DMS53 treated with DMSO at 0.1 percent for 48 hours (cell line): ENCODE results near the gene FHIT.
"Not testable (repeated sequence)": the region's sequence is repeated elsewhere in the genome, so short reads cannot be mapped to it uniquely, and the experiment has no call there.

ENCODE experiments used
- DNase-seq: peaks from one replicate; lab custom pipeline; 2025; ENCODE audit not compliant: unreplicated experiment; lab: John Stamatoyannopoulos, UW

FHIT gene

DNA sequence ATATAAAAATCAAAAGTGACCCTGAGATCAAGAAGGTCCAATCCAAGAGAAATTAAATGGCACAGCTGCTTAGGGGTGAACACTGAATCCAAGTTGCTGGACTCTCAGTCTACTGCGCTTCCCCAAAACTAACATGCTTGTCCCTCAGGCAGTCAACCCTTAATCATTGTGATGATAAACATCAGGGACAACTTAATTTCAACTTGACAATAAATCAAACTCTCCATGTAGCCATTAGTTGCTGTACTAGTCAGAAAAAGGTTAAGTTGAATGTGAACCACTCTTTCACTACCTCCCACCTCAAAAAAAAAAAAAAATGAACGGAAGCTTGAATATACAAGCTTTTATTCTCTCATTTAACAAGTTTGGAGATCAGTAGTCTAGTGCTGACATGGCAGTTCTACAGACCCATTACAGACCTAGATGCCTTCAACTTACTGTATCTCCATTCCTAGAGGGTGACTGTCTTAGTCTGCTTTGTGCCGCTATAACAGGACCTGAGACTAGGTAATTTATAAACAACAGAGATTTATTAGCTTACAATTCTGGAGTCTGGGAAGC lies 185.7 kb downstream of the FHIT start:
- DNase-seq: no peak

DNA sequence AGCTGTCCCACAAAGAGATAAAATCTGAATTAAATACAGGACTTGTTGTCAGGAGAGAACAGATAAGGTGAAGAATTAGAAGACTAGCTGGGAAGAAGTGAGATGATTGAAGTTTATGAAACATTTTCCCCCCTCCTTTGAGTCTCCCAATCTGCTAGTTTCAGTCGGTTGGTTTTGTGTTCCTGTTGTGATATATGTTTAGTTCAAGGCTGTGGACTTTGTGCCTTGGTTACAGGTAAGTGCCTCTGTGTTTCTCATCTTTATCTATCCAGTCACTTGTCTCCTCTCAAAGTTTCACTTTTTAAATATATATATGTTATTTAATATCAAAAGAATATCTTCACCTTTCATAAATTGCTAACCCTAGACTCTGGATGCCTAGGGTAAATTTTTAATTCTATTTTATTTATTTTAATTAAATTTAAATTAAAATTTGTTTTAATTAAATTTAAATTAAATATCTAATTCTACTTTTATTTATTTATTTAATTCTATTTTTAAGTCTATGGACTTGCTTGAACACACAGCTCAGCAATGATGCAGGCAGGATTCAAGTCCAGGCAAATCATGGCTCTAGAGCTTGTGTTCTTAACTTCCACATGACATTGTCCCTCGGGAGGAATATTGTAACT lies 190.0 kb downstream of the FHIT start:
- DNase-seq: no peak

DNA sequence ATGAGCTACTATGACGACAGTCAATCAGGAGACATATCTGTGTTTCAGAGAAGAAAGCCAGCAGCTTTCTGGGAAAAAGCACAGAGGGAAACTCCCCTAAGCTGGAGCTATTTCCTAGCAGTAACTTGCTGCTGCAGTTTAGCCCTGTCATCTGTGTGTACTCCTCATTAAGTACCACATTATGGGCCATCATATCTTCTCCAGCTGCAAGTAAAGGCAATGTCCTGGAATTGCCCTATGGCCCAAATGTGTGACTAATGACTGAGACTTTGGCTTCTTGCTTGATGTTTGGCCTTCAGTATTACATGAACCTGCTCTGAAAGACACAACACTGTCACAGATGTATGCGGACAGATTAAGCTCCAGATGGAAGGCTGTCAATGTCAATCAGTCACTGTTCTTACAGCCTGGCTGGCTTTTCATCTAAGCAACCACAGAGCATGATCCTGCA lies 190.8 kb downstream of the FHIT start:
- DNase-seq: no peak

DNA sequence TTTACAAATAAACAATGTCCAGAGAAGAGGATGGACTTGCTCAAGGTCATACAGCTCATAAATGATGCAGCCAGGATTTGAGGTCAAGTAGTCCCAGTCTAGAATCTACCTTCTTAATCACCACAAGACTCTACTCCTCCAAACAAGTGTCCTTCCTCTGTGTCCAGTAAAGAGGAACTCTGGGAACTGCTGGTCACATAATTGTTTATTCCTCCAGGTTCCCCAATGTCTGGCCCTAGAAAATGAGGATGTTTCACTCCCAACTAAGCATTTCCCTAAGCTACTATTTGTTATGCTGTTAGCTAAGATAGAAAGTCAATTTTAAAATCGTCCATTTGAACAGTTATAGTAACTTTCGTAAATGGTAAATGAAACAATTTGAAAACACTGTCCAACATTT lies 192.4 kb downstream of the FHIT start:
- DNase-seq: no peak

DNA sequence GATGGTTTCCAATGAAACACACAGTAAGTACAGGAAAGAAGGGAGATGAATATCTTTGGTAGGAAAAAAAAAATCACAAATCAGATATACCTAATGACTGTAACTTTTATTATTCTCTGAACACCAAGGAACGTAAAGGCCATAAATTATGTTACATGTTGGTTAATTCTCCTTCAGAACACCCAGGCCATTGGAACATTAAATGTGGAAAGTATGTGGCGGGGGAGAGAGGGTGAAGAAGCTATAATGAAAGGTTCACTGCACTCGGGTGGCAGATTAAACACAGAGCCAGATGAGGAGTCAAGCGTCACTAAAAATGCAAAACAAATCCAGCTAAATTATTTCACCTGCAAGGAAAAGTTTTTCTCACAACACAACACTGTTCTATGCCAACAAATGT lies 193.8 kb downstream of the FHIT start:
- DNase-seq: no peak

DNA sequence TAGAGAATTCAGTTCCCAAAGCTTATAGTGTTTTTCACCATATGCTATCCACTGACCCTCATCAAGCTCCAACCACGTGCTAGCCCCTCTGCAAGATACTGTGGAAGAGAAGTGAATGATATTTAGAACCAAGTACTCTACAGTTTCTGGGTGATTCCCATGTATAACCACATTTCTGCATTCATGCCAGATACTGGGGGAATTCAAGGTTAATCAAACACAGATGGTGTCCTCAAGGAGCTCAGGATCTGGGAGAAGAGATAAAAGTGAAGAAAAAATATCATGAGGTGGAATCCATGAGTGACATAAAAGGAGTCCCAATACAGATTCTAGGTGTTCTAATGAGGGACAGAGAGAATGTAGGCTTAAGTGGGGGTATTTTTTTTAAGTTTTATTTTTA lies 195.8 kb downstream of the FHIT start:
- DNase-seq: no peak

DNA sequence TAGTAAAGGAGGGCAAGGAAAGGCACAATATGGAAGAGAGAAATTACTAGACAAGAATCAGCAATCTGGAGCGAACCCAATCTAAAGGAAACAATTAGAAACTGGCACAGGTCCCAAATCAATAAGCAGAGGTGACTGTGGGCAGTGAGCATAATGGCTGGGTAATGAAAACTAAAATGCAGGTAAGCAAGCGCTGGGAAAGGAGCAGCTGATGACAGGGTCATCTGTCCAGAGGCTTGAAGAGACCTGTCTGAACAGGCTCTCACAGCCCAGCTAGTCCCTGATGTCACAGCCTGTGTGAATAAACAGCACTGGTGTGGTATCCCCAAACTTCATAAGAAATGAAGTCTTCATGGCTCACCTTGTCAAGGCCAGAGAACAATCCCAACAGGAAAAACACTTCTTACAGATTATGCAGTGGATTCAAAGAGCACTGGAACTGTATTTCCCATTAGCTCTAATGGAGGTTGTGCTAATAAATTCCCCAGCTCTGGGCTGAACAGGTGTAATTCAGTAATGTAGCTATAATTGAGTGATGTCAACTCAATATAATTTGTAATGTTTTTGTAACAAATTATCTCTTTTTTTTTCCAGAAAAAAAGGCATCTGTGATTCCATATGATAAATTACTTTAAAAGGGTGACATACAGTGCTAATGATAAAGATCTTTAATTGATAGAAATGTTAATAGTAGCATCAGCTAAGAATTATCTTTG lies 197.3 kb downstream of the FHIT start:
- DNase-seq: peak; percentile 3

DNA sequence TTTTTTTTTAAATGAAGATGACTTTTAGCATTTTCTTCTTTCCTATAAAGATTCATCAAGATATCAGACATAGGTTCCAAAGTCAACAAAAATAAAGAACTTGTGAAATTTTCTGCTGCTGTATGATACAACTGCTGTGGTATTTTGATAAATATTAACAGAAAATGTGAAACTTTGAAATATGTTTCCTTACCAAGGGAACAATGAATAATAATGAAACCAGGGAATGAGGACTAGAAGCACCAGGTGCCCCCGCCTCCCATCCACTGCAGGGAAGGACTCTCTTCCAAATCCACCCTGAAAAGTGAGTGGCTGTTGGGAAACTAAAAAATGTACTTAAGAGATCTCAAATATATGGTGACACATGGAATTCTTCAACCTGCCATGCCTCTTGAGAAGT lies 198.4 kb downstream of the FHIT start:
- no peak for DNase-seq

DNA sequence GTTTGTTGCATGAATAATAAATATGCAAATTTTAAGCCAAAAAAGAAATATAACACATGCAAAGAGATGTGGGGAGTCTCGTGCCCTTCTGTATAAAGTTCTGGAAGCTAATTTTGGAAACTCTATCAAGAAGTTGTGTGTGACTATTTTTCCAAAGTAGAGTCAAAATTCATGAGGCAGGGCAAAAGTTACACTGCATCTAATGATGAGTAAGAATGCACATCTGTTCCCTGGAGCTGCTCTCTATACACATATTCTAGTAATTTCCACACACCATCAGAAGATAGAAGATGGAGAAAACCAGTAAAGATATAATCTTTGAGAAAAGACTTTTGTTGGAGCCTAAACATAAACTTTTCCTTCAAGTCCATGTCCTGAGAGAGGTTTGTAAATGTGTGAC lies 199.6 kb downstream of the FHIT start:
- no peak for DNase-seq

DNA sequence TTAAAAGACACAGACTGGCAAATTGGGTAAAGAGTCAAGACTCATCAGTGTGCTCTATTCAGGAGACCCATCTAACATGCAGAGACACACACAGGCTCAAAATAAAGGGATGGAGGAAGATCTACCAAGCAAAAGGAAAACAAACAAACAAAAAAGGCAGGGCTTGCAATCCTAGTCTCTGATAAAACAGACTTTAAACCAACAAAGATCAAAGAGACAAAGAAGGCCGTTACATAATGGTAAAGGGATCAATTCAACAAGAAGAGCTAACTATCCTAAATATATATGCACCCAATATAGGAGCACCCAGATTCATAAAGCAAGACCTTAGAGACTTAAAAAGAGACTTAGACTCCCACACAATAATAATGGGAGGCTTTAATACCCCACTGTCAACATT lies 206.1 kb downstream of the FHIT start:
- DNase-seq: not testable (repeated sequence)

DNA sequence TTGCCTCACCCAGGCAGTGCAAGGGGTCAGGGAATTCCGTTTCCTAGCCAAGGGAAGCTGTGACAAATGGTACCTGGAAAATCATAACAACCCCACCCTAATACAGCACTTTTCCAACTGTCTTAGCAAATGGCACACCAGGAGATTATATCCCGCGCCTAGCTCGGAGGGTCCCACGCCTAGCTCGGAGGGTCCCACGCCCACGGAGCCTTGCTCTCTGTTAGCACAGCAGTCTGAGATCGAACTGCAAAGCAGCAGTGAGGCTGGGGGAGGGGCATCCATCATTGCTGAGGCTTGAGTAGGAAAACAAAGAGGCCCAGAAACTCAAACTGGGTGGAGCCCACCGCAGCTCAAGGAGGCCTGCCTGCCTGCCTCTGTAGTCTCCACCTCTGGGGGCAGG lies 208.1 kb downstream of the FHIT start:
- DNase-seq: no peak

DNA sequence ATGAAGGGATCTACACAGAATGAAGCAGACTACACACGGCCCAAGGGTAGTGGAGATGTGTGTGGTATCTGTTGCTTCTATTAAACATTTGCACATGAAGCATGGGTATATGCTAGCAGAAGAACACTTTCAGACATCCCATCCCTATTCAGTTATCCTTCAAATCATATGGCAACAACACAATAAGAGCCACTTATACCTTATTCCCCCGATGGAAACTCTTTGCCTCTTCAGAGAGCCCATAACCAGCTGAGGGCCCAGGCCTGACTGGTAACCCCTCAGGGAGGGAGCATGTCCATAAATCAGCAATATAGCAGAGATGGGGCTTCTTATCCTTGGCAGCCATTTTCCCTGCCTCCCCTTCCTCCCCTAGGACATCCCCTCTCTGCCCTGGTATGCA lies 210.6 kb downstream of the FHIT start:
- DNase-seq: no peak

DNA sequence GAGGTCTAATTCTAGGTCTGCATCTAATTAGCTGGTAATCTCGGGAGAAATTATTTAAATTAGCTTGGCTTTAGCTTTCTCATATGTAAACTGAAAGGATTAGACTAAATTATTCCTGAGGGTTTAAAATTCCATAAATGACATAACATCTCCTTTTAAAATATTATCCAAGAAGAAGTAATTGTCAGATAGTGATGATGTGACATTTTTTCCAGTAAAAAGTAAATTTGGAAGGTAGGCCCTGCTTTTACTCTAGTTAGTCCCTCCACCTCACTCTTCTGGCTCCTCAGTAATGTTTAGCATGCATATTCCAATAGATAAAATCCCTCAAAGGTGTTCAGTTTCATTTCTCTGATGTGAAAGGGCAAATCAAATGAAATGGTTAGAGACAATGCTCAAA lies 215.7 kb downstream of the FHIT start:
- no peak for DNase-seq

DNA sequence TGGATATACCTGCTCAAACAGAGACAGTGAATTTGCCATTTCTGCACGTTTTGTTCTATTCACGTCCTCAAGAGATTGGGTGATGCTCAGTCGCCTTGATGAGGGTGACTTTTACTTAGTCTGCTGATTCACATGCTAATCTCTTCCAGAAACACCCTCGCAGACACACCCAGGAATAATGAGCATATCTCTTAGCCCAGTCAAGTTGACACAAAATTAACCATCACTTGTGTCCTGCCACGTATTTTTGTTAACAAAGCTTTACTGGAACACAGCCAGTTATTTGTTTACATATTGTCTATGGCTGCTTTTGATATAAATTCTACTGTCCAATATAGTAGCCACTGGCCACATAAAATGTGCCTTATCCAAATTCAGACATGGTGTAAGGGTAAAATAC lies 218.3 kb downstream of the FHIT start:
- no peak for DNase-seq

DNA sequence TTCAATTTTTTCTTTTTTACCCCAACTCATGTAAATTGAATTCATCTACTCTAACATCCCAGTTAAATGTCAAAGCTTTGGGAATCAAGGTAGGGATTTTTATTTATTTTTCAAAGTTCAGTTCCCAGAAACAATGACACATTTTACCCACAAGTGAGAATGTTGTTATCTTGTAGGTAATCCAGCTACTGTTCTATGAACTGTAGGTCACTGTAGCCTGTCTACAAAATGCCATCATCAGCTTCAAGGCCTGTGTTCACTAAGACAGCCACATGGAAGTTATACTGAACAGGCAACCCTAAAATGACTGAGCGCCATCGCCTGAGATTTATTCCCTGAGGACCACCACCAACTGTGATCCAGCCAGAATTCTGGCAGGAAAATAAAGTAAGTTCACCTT lies 219.7 kb downstream of the FHIT start:
- no peak for DNase-seq

DNA sequence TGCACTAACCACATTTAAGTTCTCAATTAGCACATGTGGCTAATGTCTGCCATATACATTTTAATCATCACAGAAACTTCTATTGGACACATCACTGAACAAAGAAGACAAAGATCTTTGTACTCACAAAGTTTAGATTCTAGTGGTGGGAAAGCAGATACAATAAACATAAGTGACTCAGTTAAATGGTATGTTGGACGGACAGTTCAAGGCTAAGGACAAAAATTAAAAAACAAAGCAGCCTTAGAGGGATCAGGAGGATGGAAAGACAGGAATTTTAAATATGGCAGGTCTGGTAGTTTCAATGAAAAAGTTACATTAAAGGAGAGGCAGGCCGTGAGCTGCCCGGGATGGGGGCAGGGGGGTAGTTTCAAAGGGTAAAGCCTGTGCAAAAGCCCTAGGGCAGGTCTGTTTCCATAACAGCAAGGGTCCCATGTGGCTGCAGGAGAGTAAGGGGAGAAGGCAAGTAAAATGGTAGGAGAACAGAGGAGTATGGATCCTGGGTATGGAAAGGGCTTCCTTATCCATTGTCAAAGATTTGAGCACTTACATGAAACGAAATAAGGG lies 220.7 kb downstream of the FHIT start:
- DNase-seq: no peak

DNA sequence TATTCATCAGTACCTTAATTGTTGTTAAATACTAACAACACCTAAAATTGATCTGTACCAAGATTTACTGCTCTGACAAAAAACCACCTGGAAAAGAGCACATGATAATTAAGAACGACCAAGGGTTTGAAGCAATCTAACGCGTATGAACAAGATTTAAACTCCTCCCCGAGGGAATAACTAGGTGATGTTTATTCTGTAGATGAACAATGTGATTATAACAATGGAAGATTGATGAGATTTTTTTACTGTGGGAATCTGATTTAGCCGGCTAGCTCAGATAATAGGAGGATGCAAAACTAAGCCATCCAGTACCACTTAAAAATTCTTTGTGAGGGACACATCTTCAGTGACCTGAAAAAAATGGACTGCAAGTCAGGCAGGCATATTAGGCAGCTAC lies 222.1 kb downstream of the FHIT start:
- DNase-seq: no peak

DNA sequence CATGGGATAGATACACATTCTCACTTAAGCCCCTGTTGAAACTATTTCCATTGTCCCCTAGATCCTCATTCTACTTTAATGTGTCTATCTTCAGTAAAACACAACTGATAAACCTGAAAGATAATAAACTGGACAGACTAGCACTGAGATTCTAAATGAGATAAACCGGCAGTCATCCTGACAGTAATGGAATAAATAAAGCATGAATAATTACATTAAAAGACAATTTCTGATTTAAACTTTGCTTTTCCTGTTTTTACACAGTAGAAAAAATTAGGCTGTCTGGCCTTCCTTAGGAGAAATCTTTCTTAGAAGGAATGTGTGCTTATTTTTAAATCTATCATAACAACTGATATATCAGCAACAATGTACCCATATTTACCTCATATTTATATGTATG lies 232.4 kb downstream of the FHIT start:
- no peak for DNase-seq

DNA sequence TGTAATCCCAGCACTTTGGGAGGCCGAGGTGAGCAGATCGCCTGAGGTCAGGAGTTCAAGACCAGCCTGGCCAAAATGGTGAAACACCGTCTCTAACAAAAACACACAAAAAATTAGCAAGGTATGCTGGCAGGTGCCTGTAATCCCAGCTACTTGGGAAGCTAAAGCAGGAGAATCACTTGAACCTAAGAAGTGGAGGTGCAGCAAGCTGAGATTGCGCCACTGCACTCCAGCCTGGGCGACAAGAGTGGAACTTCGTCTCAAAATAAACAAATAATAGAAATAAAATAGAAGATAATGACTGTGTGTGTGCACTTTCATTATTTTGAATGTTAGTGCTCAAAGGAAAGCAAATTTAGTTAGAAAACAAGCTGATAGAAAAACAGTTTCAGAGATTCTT lies 234.2 kb downstream of the FHIT start:
- DNase-seq: not testable (repeated sequence)

DNA sequence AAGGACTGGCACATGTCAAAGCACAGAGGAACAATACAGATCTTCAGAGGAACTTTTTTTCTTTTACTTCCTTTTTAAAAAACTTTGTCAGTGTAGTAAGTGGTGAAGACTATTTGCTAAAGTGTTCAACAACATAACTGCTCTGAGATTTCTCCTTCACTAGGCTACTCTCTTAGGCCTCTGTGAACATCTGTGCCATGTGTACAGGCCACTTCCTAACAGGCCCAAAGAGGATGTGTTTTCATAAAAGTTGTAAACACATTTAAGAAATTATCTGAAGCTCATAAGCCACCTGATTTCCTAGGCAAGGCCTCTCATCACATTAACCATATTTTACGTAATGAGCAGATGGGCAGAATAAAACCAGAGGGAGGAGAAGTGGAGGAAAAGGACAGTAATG lies 235.4 kb downstream of the FHIT start:
- no peak for DNase-seq

DNA sequence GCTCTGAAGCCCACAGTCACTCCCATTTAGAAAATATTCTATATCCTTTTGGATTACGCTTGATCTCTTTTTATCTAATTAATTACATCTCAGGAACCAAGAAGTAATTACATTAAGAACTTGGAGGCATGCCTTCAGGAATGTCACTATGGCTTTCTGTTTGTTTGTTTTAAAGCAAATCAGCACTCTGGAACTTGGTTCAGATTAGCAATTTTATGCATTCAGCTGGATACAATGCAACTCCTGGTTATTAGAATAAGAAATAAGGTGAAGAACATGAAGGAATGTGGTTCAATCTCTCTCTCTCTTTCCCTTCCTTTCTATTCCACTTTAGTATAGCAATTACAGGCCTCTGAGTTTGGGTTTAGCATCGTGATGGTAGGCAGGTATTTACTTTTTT lies 235.8 kb downstream of the FHIT start:
- DNase-seq: no peak

DNA sequence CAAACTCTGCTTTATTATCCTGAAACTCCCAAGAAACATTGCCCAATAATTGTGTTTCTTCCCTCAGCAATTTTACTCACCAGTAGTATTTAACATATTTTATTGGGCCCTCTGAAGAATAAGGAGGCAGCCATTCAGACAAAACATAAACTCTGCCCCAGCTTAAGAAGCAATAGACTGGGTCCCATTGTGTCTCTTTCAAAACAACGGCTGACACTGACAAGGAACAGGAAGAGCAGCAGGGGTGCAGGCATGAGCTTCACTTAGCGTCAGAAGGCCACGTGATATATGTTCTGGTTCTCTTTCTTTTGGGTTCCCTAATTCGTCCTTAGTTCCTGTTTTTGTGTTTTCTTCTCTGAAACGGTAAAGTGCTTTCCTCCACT lies 242.3 kb downstream of the FHIT start:
- DNase-seq: no peak
